ENCODE measurements around the gene PSMD6. TPM values are rescaled to one million over a fixed set of nuclear protein-coding genes. Genes with fewer than 3 reads are reported as not detected.

The PSMD6 gene
- total and polyA plus RNA-seq, 10 of the 15 experiments (the other 5 are each of a cell fraction or from before 2014, with no cell fraction given), result 68.7 to 199 (median 106) TPM

- no peaks in the 10 kb centered on the region for H3K4me1 ChIP-seq (ENCODE audit: control insufficient read depth, insufficient read depth, low read length)
- 0% methylated on average over 3 of the region's 3 CpGs for WGBS (ENCODE audit: insufficient coverage, insufficient replicate concordance, low lambda C conversion rate, missing lambda C conversion rate)
- intact Hi-C loops (cut with micrococcal nuclease; ENCODE audit: unreplicated experiment), result no loop called here
- FAIRE-seq (no peak), DNase-seq (ENCODE audit: low read depth, low spot score) (no peak), ATAC-seq (no peak)
- no peaks in the 10 kb centered on the region for H3K9me3 ChIP-seq (replicated peaks; ENCODE audit: control insufficient read depth, insufficient read depth, low read length)
- H2AFZ ChIP-seq (ENCODE audit: control insufficient read depth, low read depth, low read length), result no peak overlapping the region
- RAD21 ChIA-PET (ENCODE audit: unreplicated experiment), result no interaction called here
- H3K27me3 ChIP-seq (replicated peaks in 1 of 2; ENCODE audit: control insufficient read depth in 2 of 2, insufficient read depth in 2 of 2, low read length in 1 of 2), result peaks cover 0 to under 1% of the 10 kb centered on the region in 2 experiments; a peak in 1 of 4 replicates
- BruUV-seq (replicated peaks), result no TSS peak
- CTCF ChIA-PET, result interaction anchor here (0.7 to 1.8 kb wide), 4 partner anchors 8 to 435 kb away, joined by 3 to 6 read pairs (median 4); no protein-coding TSS in a partner anchor
- H3K9ac ChIP-seq (ENCODE audit: control insufficient read depth, insufficient read depth, low read length), result no peak overlapping the region
- no peak overlapping the region for H3K27ac ChIP-seq (ENCODE audit: control insufficient read depth, insufficient read depth)
- no peaks in the 10 kb centered on the region for H3K79me2 ChIP-seq (ENCODE audit: control insufficient read depth, insufficient read depth, low read length)
- no peaks in the 10 kb centered on the region for H3K36me3 ChIP-seq (ENCODE audit: control insufficient read depth in 2 of 2, insufficient read depth in 2 of 2, low read length in 1 of 2)
- no peak for TF ChIP-seq CHD4 (IDR thresholded peaks at IDR 0.05)
- no peak for TF ChIP-seq ZBTB40 (IDR thresholded peaks at IDR 0.05; ENCODE audit: borderline replicate concordance)
- no peak for TF ChIP-seq NBN (IDR thresholded peaks at IDR 0.05)
- no peak for TF ChIP-seq POU2F2 (IDR thresholded peaks at IDR 0.05; ENCODE audit: borderline replicate concordance, low read depth, low read length)
- TF ChIP-seq E4F1 (IDR thresholded peaks at IDR 0.05; ENCODE audit: borderline replicate concordance, partially characterized antibody), result no peak
- no peak for TF ChIP-seq IRF4 (IDR thresholded peaks at IDR 0.05; ENCODE audit: low read depth, low read length)
- no peak for TF ChIP-seq RCOR1 (conservative IDR thresholded peaks at IDR 0.05; ENCODE audit: low read depth, low read length)
- TF ChIP-seq EGR1 (IDR thresholded peaks at IDR 0.05; ENCODE audit: borderline replicate concordance in 1 of 2, low read depth in 2 of 2, low read length in 2 of 2), result no peak
- no peak for TF ChIP-seq ATF7 (IDR thresholded peaks at IDR 0.05; ENCODE audit: low read depth)
- no peak for TF ChIP-seq SUPT20H (IDR thresholded peaks at IDR 0.05; ENCODE audit: borderline replicate concordance, control insufficient read depth, low read depth, low read length)
- TF ChIP-seq USF2 (IDR thresholded peaks at IDR 0.05; ENCODE audit: borderline replicate concordance, low read depth, low read length), result no peak
- TF ChIP-seq IKZF2 (IDR thresholded peaks at IDR 0.05), result no peak
- TF ChIP-seq BMI1 (IDR thresholded peaks at IDR 0.05; ENCODE audit: borderline replicate concordance), result no peak
- no peak overlapping the region for H3K4me2 ChIP-seq (ENCODE audit: control insufficient read depth, insufficient read depth)
- no peaks in the 10 kb centered on the region for H4K20me1 ChIP-seq (ENCODE audit: control insufficient read depth, insufficient read depth)
- SMC1A ChIA-PET (ENCODE audit: uncharacterized antibody, unreplicated experiment), result interaction anchor here (1.3 to 1.7 kb wide), 4 partner anchors 10 to 445 kb away, joined by 3 to 6 read pairs (median 3); no protein-coding TSS in a partner anchor
- in situ Hi-C loops (cut with MboI), result no loop called here
- POLR2A ChIA-PET, result no interaction called here
- no peak overlapping the region for H3K4me3 ChIP-seq
These were observed 25.8 kb upstream of the PSMD6 start for GRCh38 chr3:64049136-64049535.
